IMR-90 (cell line): ENCODE results near the gene SCTR. TPM values are rescaled to one million over a fixed set of nuclear protein-coding genes. Genes with fewer than 3 reads are reported as not detected.

Experiments
- ATAC-seq: fragments of 200-7000 bp; cut with Tn5 transposase; 2 replicates; pipeline ENCODE4 v1.9.1; 2020; ENCODE audit warnings: low read depth, mild to moderate bottlenecking, moderate library complexity
- BruUV-seq: library from RNA; stranded (reverse); fragments of 400-500 nt; replicated peaks from 2 replicates; lab custom pipeline; 2021; lab: Mats Ljungman, UMichigan
- CTCF ChIA-PET: fragments of 300-600 bp; formaldehyde crosslinking; extraction: SDS; loops from one replicate; lab custom pipeline; 2021; ENCODE audit warnings: antibody characterized with exemption; lab: Yijun Ruan, JAX
- POLR2A ChIA-PET: fragments of 300-600 bp; sonication (Branson Sonifier 250); formaldehyde crosslinking; loops from one replicate; lab custom pipeline; 2022; ENCODE audit warnings: antibody characterized with exemption; ENCODE audit not compliant: unreplicated experiment; lab: Charles Lee
- DNase-seq: peaks from one replicate; pipeline ENCODE4 v3.0.0; 2013
- H2AFZ ChIP-seq: replicated peaks from 2 replicates; pipeline ENCODE3; 2013; ENCODE audit warnings: low read length, mild to moderate bottlenecking; ENCODE audit not compliant: poor library complexity
- H2AK5ac ChIP-seq: 2 replicates; pipeline ENCODE4 v1.6.1; 2013; ENCODE audit warnings: low read depth, low read length, inconsistent platforms
- H2AK9ac ChIP-seq: replicated peaks from 2 replicates; pipeline ENCODE3; 2013; ENCODE audit warnings: mild to moderate bottlenecking, low read depth, low read length, moderate library complexity; ENCODE audit not compliant: poor library complexity
- H2BK120ac ChIP-seq: 2 replicates; pipeline ENCODE4 v1.6.1; 2013; ENCODE audit warnings: low read depth, low read length, inconsistent platforms
- H2BK15ac ChIP-seq: 3 replicates; pipeline ENCODE4 v1.6.1; 2013; ENCODE audit warnings: low read depth, low read length, inconsistent platforms
- H2BK20ac ChIP-seq: 2 replicates; pipeline ENCODE4 v1.6.1; 2013; ENCODE audit warnings: low read depth, mild to moderate bottlenecking, inconsistent platforms, low read length, moderate library complexity
- H2BK5ac ChIP-seq: 2 replicates; pipeline ENCODE4 v1.6.1; 2013; ENCODE audit warnings: mild to moderate bottlenecking, low read depth, low read length, inconsistent platforms; ENCODE audit not compliant: poor library complexity, severe bottlenecking
- H3K14ac ChIP-seq: replicated peaks from 2 replicates; pipeline ENCODE4 v1.6.1; 2013; ENCODE audit warnings: low read depth, low read length, inconsistent platforms
- H3K18ac ChIP-seq: 2 replicates; pipeline ENCODE4 v1.6.1; 2013; ENCODE audit warnings: low read depth, low read length, control low read depth
- H3K23ac ChIP-seq: 2 replicates; pipeline ENCODE4 v1.6.1; 2013; ENCODE audit warnings: low read depth, low read length, inconsistent platforms
- H3K27ac ChIP-seq: 2 replicates; pipeline ENCODE4 v1.5.1; 2013; ENCODE audit warnings: mild to moderate bottlenecking, control low read depth, low read length; ENCODE audit not compliant: insufficient read depth
- H3K27me3 ChIP-seq: 2 replicates; pipeline ENCODE4 v1.6.1; 2013; ENCODE audit warnings: low read length; ENCODE audit not compliant: control insufficient read depth, insufficient read depth
- H3K36me3 ChIP-seq: 2 replicates; pipeline ENCODE4 v1.6.1; 2013; ENCODE audit warnings: low read length, mixed read lengths; ENCODE audit not compliant: control insufficient read depth, insufficient read depth
- H3K4ac ChIP-seq: 2 replicates; pipeline ENCODE4 v1.6.1; 2013; ENCODE audit warnings: low read depth, low read length, inconsistent platforms
- H3K4me1 ChIP-seq: 2 replicates; pipeline ENCODE4 v1.6.1; 2013; ENCODE audit warnings: low read length, mixed read lengths; ENCODE audit not compliant: control insufficient read depth, insufficient read depth
- H3K4me2 ChIP-seq: 2 replicates; pipeline ENCODE4 v1.6.1; 2013; ENCODE audit warnings: low read depth, mild to moderate bottlenecking, control low read depth, low read length, moderate library complexity
- H3K4me3 ChIP-seq: 2 replicates; pipeline ENCODE4 v1.5.1; 2013; ENCODE audit warnings: low read depth, mild to moderate bottlenecking, control low read depth, low read length, moderate library complexity; ENCODE audit not compliant: insufficient read depth
- H3K56ac ChIP-seq: 2 replicates; pipeline ENCODE4 v1.6.1; 2013; ENCODE audit warnings: low read length, inconsistent platforms; ENCODE audit not compliant: insufficient read depth; ENCODE audit errors: extremely low read depth
- H3K79me1 ChIP-seq, 2 experiments: 2 replicates each; pipeline ENCODE4 v1.6.1; 2013; ENCODE audit warnings: low read length in 2 of 2, inconsistent platforms in 1 of 2, low read depth in 1 of 2
- H3K9ac ChIP-seq: 2 replicates; pipeline ENCODE4 v1.6.1; 2013; ENCODE audit warnings: low read depth, low read length, control low read depth
- H3K9me1 ChIP-seq: 2 replicates; pipeline ENCODE4 v1.6.1; 2013; ENCODE audit warnings: low read length, inconsistent platforms; ENCODE audit not compliant: insufficient read depth
- H3K9me3 ChIP-seq: 2 replicates; pipeline ENCODE4 v1.6.1; 2013; ENCODE audit warnings: low read length; ENCODE audit not compliant: control insufficient read depth, insufficient read depth
- H4K20me1 ChIP-seq: 2 replicates; pipeline ENCODE4 v1.6.1; 2013; ENCODE audit warnings: low read length, inconsistent platforms; ENCODE audit not compliant: insufficient read depth
- H4K5ac ChIP-seq: 2 replicates; pipeline ENCODE4 v1.6.1; 2013; ENCODE audit warnings: mild to moderate bottlenecking, low read depth, low read length, control low read depth
- H4K8ac ChIP-seq, 2 experiments: 2 replicates each; pipeline ENCODE4 v1.6.1; 2013; ENCODE audit warnings: low read depth in 2 of 2, low read length in 2 of 2, control low read depth in 1 of 2, inconsistent platforms in 1 of 2
- H4K91ac ChIP-seq: 2 replicates; pipeline ENCODE4 v1.6.1; 2013; ENCODE audit warnings: low read depth, low read length, inconsistent platforms; ENCODE audit not compliant: insufficient read depth
- BHLHE40 ChIP-seq: fragments of 150-350 bp; IDR thresholded peaks from 2 replicates; pipeline ENCODE4 v1.6.1; 2016; ENCODE audit warnings: mild to moderate bottlenecking, low read depth, low read length
- CHD1 ChIP-seq: IDR thresholded peaks from 2 replicates; pipeline ENCODE4 v1.6.1; 2012; ENCODE audit warnings: low read depth, low read length, improper control_type of control experiment
- MXI1 ChIP-seq: IDR thresholded peaks from 2 replicates; pipeline ENCODE4 v1.6.1; 2012; ENCODE audit warnings: low read depth, mild to moderate bottlenecking, low read length, moderate library complexity, borderline replicate concordance
- NFE2L2 ChIP-seq: fragments of 150-350 bp; IDR thresholded peaks from 2 replicates; pipeline ENCODE4 v1.6.1; 2016; ENCODE audit warnings: low read depth, mild to moderate bottlenecking, low read length
- POLR2A ChIP-seq: IDR thresholded peaks from 2 replicates; pipeline ENCODE4 v1.6.1; 2012; ENCODE audit warnings: mild to moderate bottlenecking, low read depth, low read length
- RFX5 ChIP-seq: IDR thresholded peaks from 2 replicates; pipeline ENCODE4 v1.8.0; 2012; ENCODE audit warnings: low read depth, mild to moderate bottlenecking, low read length, moderate library complexity
- SMC3 ChIP-seq: fragments of 150-350 bp; IDR thresholded peaks from 2 replicates; pipeline ENCODE4 v1.6.1; 2016; ENCODE audit warnings: low read depth, mild to moderate bottlenecking, antibody characterized with exemption, low read length, moderate library complexity
- WGBS, 2 experiments: methylation state at CpG; one replicate each; pipeline versions ENCODE4 v1.1.5 to v1.1.7; 2013; ENCODE audit warnings: missing lambda C conversion rate in 2 of 2; ENCODE audit not compliant: insufficient read length in 1 of 2; ENCODE audit errors: extremely low coverage in 2 of 2; 5-methylcytosine and 5-hydroxymethylcytosine counted together
- dilution Hi-C: fragments of 300-500 bp; cut with HindIII; formaldehyde crosslinking; loops from one replicate; pipeline ENCODE4 v1.14.3; 2018; ENCODE audit warnings: low sequenced_read_pairs; ENCODE audit not compliant: unreplicated experiment
- in situ Hi-C: fragments of 300-500 bp; cut with MboI; formaldehyde crosslinking; loops from 3 replicates; pipeline ENCODE4 v1.14.3; 2019; ENCODE audit warnings: low sequenced_read_pairs, inconsistent platforms, mixed read lengths
- intact Hi-C: fragments of 100-400 bp; cut with micrococcal nuclease; formaldehyde crosslinking; loops from 2 replicates; pipeline ENCODE4 v1.10.0; 2022
- polyA plus RNA-seq, 3 experiments: library from polyadenylated mRNA; depleted of rRNA; stranded (reverse); fragments of >200 nt; gene quantifications; 2 replicates each; pipeline ENCODE4 v1.2.3, GENCODE V29; 2012; ENCODE audit warnings: low replicate concordance in 1 of 3
- total RNA-seq: library from RNA; depleted of rRNA; stranded (reverse); fragments of >200 nt; gene quantifications from 2 replicates; pipeline ENCODE4 v1.2.3, GENCODE V29; 2012
- TF ChIP-seq, protein P1 (sequence below): conservative IDR thresholded peaks from 2 replicates; pipeline ENCODE4 v1.5.1; 2012; ENCODE audit warnings: mild to moderate bottlenecking, low read depth, low read length, improper control_type of control experiment
- TF ChIP-seq, protein P2 (sequence below): fragments of 150-350 bp; IDR thresholded peaks from 2 replicates; pipeline ENCODE4 v1.6.1; 2016; ENCODE audit warnings: low read depth, mild to moderate bottlenecking, low read length, moderate library complexity, borderline replicate concordance

Gene SCTR
- total and polyA plus RNA-seq, 2 of the 4 experiments (the other 2 are of a cell fraction): not detected

DNA sequence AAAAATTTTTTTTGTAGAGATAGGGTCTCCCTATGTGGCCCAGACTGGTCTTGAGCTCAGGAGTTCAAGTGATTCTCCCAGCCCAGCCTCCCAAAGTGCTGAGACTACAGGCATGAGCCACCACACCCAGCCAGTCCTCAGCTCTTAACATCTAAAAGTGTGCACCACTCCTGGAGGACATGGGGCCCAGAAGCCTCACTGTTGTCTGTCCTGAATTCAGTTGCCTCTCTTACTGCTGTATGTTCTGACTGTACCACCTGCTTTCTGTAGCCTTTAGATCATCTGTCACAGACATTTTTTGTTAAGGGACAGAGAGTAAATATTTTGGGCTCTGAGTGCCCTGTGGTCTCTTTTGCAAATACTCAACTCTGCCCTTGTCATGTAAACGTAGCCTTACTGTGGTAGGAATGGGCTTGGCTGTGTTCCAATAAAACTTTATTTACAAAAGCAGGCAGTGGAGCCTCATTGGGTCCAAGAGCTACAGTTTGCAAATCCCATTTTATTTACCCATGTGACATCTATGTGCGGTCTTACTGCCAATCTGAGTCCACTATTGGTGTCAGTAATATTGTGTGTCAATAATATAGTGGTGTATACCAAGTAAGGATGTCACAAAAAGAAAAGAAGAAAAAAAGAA, 54.5 kb downstream of the SCTR start:
- no peak overlapping the region for H2AFZ ChIP-seq
- no peaks in the 10 kb centered on the region for H3K9me1 ChIP-seq
- no peaks in the 10 kb centered on the region for H3K4me1 ChIP-seq
- no peak overlapping the region for H2BK20ac ChIP-seq
- H3K23ac ChIP-seq: no peak overlapping the region
- no peak overlapping the region for H3K18ac ChIP-seq
- no peak overlapping the region for H3K4ac ChIP-seq
- H3K27me3 ChIP-seq: peaks cover 4% of the 10 kb centered on the region
- ChIA-PET POLR2A (no interaction called here), CTCF (no interaction called here)
- no peak overlapping the region for H3K9ac ChIP-seq
- no peak overlapping the region for H3K14ac ChIP-seq
- H2BK5ac ChIP-seq: no peak overlapping the region
- no peak overlapping the region for H3K56ac ChIP-seq
- H3K79me1 ChIP-seq: no peaks in the 10 kb centered on the region
- H2AK5ac ChIP-seq: no peak overlapping the region
- intact Hi-C loops (no loop called here), dilution Hi-C loops (no loop called here), in situ Hi-C loops (loop anchor here (5.0 kb wide), 1 partner anchor 52 kb away; no protein-coding TSS in a partner anchor)
- no peak overlapping the region for H2AK9ac ChIP-seq
- H2BK120ac ChIP-seq: no peak overlapping the region
- BruUV-seq: no TSS peak
- H4K5ac ChIP-seq: no peak overlapping the region
- no peak overlapping the region for H4K91ac ChIP-seq
- H3K4me3 ChIP-seq: no peak overlapping the region
- H3K27ac ChIP-seq: no peak overlapping the region
- DNase-seq (no peak), ATAC-seq (no peak)
- no peak for TF ChIP-seq NFE2L2
- TF ChIP-seq POLR2A: no peak
- TF ChIP-seq RFX5: no peak
- no peak for TF ChIP-seq MXI1
- TF ChIP-seq, protein P1, sequence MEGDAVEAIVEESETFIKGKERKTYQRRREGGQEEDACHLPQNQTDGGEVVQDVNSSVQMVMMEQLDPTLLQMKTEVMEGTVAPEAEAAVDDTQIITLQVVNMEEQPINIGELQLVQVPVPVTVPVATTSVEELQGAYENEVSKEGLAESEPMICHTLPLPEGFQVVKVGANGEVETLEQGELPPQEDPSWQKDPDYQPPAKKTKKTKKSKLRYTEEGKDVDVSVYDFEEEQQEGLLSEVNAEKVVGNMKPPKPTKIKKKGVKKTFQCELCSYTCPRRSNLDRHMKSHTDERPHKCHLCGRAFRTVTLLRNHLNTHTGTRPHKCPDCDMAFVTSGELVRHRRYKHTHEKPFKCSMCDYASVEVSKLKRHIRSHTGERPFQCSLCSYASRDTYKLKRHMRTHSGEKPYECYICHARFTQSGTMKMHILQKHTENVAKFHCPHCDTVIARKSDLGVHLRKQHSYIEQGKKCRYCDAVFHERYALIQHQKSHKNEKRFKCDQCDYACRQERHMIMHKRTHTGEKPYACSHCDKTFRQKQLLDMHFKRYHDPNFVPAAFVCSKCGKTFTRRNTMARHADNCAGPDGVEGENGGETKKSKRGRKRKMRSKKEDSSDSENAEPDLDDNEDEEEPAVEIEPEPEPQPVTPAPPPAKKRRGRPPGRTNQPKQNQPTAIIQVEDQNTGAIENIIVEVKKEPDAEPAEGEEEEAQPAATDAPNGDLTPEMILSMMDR: no peak
- no peak for TF ChIP-seq SMC3
- TF ChIP-seq, protein P2, sequence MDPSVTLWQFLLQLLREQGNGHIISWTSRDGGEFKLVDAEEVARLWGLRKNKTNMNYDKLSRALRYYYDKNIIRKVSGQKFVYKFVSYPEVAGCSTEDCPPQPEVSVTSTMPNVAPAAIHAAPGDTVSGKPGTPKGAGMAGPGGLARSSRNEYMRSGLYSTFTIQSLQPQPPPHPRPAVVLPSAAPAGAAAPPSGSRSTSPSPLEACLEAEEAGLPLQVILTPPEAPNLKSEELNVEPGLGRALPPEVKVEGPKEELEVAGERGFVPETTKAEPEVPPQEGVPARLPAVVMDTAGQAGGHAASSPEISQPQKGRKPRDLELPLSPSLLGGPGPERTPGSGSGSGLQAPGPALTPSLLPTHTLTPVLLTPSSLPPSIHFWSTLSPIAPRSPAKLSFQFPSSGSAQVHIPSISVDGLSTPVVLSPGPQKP: no peak
- TF ChIP-seq CHD1: no peak
- no peak for TF ChIP-seq BHLHE40
- no peaks in the 10 kb centered on the region for H3K9me3 ChIP-seq
- no peak overlapping the region for H4K8ac ChIP-seq
- no peaks in the 10 kb centered on the region for H4K20me1 ChIP-seq
- no CpG with 5 or more reads among the region's 2 CpGs for WGBS, 2 experiments
- H2BK15ac ChIP-seq: no peak overlapping the region
- H3K4me2 ChIP-seq: no peak overlapping the region
- no peaks in the 10 kb centered on the region for H3K36me3 ChIP-seq
